Loucy (cell line): ENCODE data around the gene CALCR.
"Not testable (repeated sequence)": the region's sequence is repeated elsewhere in the genome, so short reads cannot be mapped to it uniquely, and the experiment has no call there.

Experiments used
- H2AFZ ChIP-seq: fragments of 200-600 bp; sonication (generic); 2 replicates; pipeline ENCODE4 v1.6.0; 2016; ENCODE audit warnings: antibody characterized with exemption, mild to moderate bottlenecking, low read length, moderate library complexity
- H3F3A ChIP-seq: fragments of 200-600 bp; 2 replicates; pipeline ENCODE4 v1.6.0; 2016; ENCODE audit warnings: antibody characterized with exemption, low read depth, mild to moderate bottlenecking
- H3K27me3 ChIP-seq: fragments of 200-600 bp; sonication (generic); 2 replicates; pipeline ENCODE4 v1.6.1; 2014; ENCODE audit warnings: low read length, mild to moderate bottlenecking; ENCODE audit not compliant: insufficient read depth, poor library complexity, severe bottlenecking
- H3K36me3 ChIP-seq: fragments of 200-600 bp; sonication (generic); 2 replicates; pipeline ENCODE4 v1.6.1; 2016; ENCODE audit warnings: low read length; ENCODE audit not compliant: insufficient read depth
- H3K4me1 ChIP-seq: fragments of 200-600 bp; sonication (generic); 2 replicates; pipeline ENCODE4 v1.5.1; 2014; ENCODE audit warnings: low read length, mild to moderate bottlenecking; ENCODE audit not compliant: insufficient read depth, poor library complexity, severe bottlenecking
- H3K4me2 ChIP-seq: fragments of 200-600 bp; sonication (generic); 2 replicates; pipeline ENCODE4 v1.6.0; 2014; ENCODE audit warnings: antibody characterized with exemption, low read length, low read depth, mild to moderate bottlenecking; ENCODE audit not compliant: poor library complexity, severe bottlenecking
- H3K4me3 ChIP-seq: fragments of 200-600 bp; sonication (generic); 2 replicates; pipeline ENCODE4 v1.5.1; 2014; ENCODE audit warnings: low read length, mild to moderate bottlenecking, mixed read lengths; ENCODE audit not compliant: poor library complexity, severe bottlenecking
- H3K79me2 ChIP-seq: fragments of 200-600 bp; sonication (generic); 2 replicates; pipeline ENCODE4 v1.6.1; 2014; ENCODE audit warnings: low read length; ENCODE audit not compliant: insufficient read depth
- H3K9ac ChIP-seq: fragments of 200-600 bp; sonication (generic); 2 replicates; pipeline ENCODE4 v1.6.0; 2014; ENCODE audit warnings: mild to moderate bottlenecking, low read depth, low read length, moderate library complexity; ENCODE audit not compliant: poor library complexity, severe bottlenecking
- H3K9me2 ChIP-seq: fragments of 200-600 bp; sonication (generic); replicated peaks from 2 replicates; pipeline ENCODE4 v1.6.1; 2016; ENCODE audit warnings: low read depth, low read length, mixed read lengths
- H3K9me3 ChIP-seq: fragments of 200-600 bp; sonication (generic); 2 replicates; pipeline ENCODE4 v1.6.1; 2014; ENCODE audit warnings: mild to moderate bottlenecking, antibody characterized with exemption, low read length, low read depth; ENCODE audit not compliant: insufficient read depth
- H4K20me1 ChIP-seq: fragments of 200-600 bp; sonication (generic); 2 replicates; pipeline ENCODE4 v1.6.0; 2014; ENCODE audit warnings: antibody characterized with exemption, low read length, mild to moderate bottlenecking; ENCODE audit not compliant: insufficient read depth, poor library complexity, severe bottlenecking
- EZH2phosphoT487 ChIP-seq: fragments of 200-600 bp; IDR thresholded peaks from 2 replicates; pipeline ENCODE4 v1.6.1; 2018; ENCODE audit warnings: antibody characterized with exemption, mild to moderate bottlenecking, moderate library complexity, borderline replicate concordance
- TF ChIP-seq, protein P1 (sequence below): fragments of 200-600 bp; sonication (generic); conservative IDR thresholded peaks from 2 replicates; pipeline ENCODE4 v1.5.1; 2014; ENCODE audit warnings: mild to moderate bottlenecking, antibody characterized with exemption, low read length

The CALCR gene

DNA sequence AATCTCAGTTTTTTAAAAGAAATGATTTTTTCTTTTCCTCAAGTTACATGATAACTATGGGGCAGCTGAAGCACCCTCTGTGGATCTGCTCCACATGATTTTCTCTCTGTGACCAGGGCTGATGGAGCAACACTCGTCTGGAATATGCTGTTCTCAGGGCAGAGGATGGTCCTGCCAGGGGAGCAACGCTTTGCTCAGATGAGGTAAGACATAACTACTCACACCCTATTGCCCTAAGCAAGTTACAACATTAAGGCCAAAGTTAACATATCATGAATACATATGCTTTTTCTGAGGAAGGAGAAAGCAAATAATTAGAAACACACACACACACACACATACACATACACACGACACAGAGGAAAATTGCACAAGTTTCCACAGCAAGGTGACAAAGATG, 71.4 kb downstream of the CALCR start:
- Histone ChIP-seq H3K9ac (no peak overlapping the region), H3K36me3 (no peaks in the 10 kb centered on the region), H3K4me2 (no peak overlapping the region), H3K9me2 (no peaks in the 10 kb centered on the region), H3K9me3 (no peaks in the 10 kb centered on the region), H2AFZ (no peak overlapping the region), H3K27me3 (peaks cover 6% of the 10 kb centered on the region), H3K4me1 (no peaks in the 10 kb centered on the region), H3F3A (no peaks in the 10 kb centered on the region), H3K79me2 (no peaks in the 10 kb centered on the region), H3K4me3 (no peak overlapping the region), H4K20me1 (no peaks in the 10 kb centered on the region)
- TF ChIP-seq, protein P1, sequence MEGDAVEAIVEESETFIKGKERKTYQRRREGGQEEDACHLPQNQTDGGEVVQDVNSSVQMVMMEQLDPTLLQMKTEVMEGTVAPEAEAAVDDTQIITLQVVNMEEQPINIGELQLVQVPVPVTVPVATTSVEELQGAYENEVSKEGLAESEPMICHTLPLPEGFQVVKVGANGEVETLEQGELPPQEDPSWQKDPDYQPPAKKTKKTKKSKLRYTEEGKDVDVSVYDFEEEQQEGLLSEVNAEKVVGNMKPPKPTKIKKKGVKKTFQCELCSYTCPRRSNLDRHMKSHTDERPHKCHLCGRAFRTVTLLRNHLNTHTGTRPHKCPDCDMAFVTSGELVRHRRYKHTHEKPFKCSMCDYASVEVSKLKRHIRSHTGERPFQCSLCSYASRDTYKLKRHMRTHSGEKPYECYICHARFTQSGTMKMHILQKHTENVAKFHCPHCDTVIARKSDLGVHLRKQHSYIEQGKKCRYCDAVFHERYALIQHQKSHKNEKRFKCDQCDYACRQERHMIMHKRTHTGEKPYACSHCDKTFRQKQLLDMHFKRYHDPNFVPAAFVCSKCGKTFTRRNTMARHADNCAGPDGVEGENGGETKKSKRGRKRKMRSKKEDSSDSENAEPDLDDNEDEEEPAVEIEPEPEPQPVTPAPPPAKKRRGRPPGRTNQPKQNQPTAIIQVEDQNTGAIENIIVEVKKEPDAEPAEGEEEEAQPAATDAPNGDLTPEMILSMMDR, result no peak
- TF ChIP-seq EZH2phosphoT487, result no peak

DNA sequence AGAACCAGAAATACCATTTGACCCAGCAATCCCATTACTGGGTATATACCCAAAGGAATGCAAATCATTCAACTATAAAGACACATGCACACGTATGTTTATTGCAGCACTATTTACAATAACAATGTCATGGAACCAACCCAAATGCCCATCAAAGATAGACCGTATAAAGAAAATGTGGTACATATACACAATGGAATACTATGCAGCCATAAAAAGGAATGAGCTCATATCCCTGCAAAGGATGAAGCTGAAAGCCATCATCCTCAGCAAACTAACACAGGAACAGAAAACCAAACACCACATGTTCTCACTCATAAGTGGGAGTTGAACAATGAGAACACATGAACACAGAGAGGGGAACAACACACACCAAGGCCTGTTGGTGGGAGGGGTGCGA, 82.7 kb downstream of the CALCR start:
- H4K20me1 ChIP-seq, H3K27me3 ChIP-seq, H3K9ac ChIP-seq, H3K4me2 ChIP-seq, H3F3A ChIP-seq, H3K9me2 ChIP-seq, H3K4me3 ChIP-seq, H3K36me3 ChIP-seq, H2AFZ ChIP-seq, H3K4me1 ChIP-seq, H3K9me3 ChIP-seq, H3K79me2 ChIP-seq: not testable (repeated sequence)

DNA sequence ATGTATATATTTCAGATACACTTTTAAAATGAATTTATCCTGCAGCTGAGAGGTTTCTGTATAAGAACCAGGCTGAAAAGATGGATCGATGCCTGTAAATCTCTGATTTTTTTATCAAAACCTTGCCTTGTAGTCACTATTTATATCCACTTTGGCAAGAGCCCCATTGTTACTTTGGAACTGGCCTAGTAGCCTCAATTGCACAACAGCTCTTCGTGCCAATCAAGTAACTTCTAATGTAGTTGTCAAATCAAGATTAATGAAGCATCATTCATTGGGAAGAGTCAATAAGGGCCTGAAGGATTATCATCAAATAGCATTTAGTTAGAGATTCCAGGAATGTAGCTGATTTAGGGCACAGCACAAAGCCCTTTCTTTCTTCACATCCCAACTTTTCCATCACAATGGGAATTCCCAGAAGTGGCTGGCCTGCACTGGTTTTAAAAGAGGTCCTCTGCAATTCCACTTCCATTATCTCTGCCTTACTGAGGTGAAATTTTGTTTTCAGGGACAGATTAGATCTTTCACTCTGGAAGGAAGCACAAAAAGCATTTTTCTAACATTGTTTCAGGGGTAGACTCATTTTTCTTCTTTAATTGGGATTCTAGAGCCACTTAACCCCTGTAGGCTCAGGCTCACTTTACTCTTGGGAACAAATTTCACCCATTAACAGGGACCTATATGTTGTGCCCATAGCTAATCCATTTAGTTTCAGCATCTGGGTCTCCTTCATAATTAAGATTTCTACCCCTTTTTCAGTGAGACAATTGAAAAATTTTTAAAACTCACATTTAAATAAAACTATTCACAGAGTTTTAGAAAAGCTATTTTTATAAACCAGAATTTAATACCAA, 97.8 kb downstream of the CALCR start:
- Histone ChIP-seq H4K20me1 (no peaks in the 10 kb centered on the region), H3K4me3 (no peak overlapping the region), H3K9me3 (no peaks in the 10 kb centered on the region), H3K36me3 (no peaks in the 10 kb centered on the region), H2AFZ (no peak overlapping the region), H3K9ac (no peak overlapping the region), H3K27me3 (no peaks in the 10 kb centered on the region), H3K9me2 (no peaks in the 10 kb centered on the region), H3F3A (no peaks in the 10 kb centered on the region), H3K79me2 (no peaks in the 10 kb centered on the region), H3K4me1 (no peaks in the 10 kb centered on the region), H3K4me2 (no peak overlapping the region)
- no peak for TF ChIP-seq EZH2phosphoT487
- TF ChIP-seq, protein P1, result no peak

DNA sequence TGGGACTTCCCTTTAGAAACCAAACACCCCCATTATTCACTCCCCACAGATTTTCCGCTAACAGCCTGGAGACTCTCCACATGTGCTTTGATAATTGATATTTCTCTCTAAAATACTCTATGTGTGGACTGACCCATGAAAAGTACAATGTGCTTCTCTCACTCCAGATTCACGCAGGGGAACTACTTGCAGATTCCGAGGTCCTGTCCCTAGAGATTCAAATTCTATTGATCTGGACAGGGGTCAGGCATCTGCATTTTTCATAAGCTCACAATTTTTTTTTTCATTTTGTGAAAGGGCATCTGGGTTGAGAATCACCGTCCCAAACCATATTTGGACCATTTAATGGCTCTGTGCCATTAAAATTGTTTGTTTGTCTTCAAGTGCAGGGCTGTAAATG, 98.7 kb downstream of the CALCR start:
- H3K4me1 ChIP-seq, result no peaks in the 10 kb centered on the region
- no peaks in the 10 kb centered on the region for H3K27me3 ChIP-seq
- no peak overlapping the region for H3K4me3 ChIP-seq
- H3F3A ChIP-seq, result no peaks in the 10 kb centered on the region
- H2AFZ ChIP-seq, result no peak overlapping the region
- no peaks in the 10 kb centered on the region for H3K79me2 ChIP-seq
- H4K20me1 ChIP-seq, result no peaks in the 10 kb centered on the region
- no peaks in the 10 kb centered on the region for H3K9me2 ChIP-seq
- H3K9ac ChIP-seq, result no peak overlapping the region
- H3K9me3 ChIP-seq, result no peaks in the 10 kb centered on the region
- H3K36me3 ChIP-seq, result no peaks in the 10 kb centered on the region
- no peak overlapping the region for H3K4me2 ChIP-seq
- TF ChIP-seq, protein P1, result no peak
- TF ChIP-seq EZH2phosphoT487, result no peak
